Stimulated activated memory B cell treated with anti-CD40 and anti-IgM and Interleukin-4, amounts not matched to agents 10 μg/mL and 1 μg/mL and 100 μg/mL, for 72 hours (primary cell): ENCODE data around the gene GPAM.
A peak's percentile ranks its signal among the peaks of the same experiment; 100 is the strongest.

ENCODE experiments used
- ATAC-seq: fragments of 150-1000 bp; cut with Tn5 transposase; 2 replicates; pipeline ENCODE4 v1.10.0; 2021
- H3K27ac Mint-ChIP-seq: one replicate; pipeline ENCODE4 v1.8.0; 2022; ENCODE audit warnings: mild to moderate bottlenecking, mixed read lengths
- H3K27me3 Mint-ChIP-seq: one replicate; pipeline ENCODE4 v1.8.0; 2022; ENCODE audit warnings: mixed read lengths
- H3K36me3 Mint-ChIP-seq: one replicate; pipeline ENCODE4 v1.8.0; 2022; ENCODE audit warnings: mixed read lengths
- H3K4me1 Mint-ChIP-seq: one replicate; pipeline ENCODE4 v1.8.0; 2022; ENCODE audit warnings: mixed read lengths
- H3K4me3 Mint-ChIP-seq: one replicate; pipeline ENCODE4 v1.8.0; 2022; ENCODE audit warnings: mild to moderate bottlenecking, moderate library complexity, mixed read lengths
- H3K9me3 Mint-ChIP-seq: one replicate; pipeline ENCODE4 v1.8.0; 2022; ENCODE audit warnings: mixed read lengths

GPAM gene

DNA sequence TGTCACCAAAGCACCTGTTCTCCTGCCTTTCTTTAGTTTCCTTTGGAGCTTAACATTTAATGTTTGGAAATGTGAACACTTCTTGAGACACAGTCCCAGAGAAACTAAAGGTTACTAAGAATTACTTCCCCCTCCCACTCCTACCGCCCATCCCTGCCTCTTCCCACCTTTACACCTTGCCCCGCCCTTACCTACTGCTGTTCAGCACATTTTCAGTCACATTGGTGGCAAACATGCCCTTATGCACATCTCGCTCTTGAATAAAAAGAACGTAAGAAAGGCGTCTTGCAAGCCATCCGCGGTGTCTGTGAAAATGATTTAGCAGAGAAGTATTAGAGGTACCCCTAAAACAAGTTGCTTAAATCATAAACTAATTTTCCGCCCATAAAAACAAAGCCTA, 8.2 kb downstream of the GPAM start:
- Mint-ChIP-seq H3K36me3 (peaks cover 75% of the 10 kb centered on the region), H3K4me1 (peaks cover 13% of the 10 kb centered on the region), H3K4me3 (no peak overlapping the region), H3K27ac (no peak overlapping the region), H3K27me3 (no peaks in the 10 kb centered on the region), H3K9me3 (no peaks in the 10 kb centered on the region)
- no peak for ATAC-seq

DNA sequence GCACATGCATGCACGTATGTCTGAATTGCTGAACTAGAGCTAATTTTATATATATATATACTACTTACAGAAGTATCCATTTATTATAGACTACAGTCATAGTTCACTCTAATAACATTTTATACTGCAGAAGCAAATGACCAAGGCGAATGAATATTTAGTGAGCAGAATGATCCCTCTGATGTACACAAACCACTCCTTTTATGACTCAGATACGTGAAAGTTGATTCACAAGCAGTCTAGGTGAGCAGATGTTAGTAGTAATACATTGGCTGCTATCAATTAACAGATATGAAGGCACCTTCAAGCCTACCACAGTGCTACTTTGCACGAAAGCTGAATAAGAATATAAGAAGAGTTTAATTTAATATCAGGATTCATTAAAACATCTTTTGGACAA, 10.4 kb downstream of the GPAM start:
- H3K4me1 Mint-ChIP-seq, result no peaks in the 10 kb centered on the region
- H3K27me3 Mint-ChIP-seq, result no peaks in the 10 kb centered on the region
- H3K27ac Mint-ChIP-seq, result no peak overlapping the region
- H3K36me3 Mint-ChIP-seq, result peaks cover 72% of the 10 kb centered on the region
- no peaks in the 10 kb centered on the region for H3K9me3 Mint-ChIP-seq
- H3K4me3 Mint-ChIP-seq, result no peak overlapping the region
- no peak for ATAC-seq

DNA sequence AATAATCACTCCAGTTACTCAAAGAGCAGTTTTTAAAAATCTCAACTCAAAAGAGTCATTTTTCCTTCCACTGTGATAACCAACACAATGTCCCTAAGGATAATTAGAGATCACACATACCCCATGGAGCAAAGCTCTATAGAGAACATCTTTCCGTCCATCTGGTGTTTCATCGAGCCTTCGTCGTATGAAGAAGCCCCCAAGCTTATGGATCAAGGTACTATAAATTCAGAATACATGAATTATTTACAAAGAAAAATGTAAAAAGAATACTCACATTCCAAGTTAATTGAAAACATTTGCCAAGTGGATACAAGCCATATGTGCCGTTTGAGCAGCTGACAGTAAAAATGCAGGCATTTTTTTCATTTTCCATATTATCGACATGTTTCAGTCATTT, 14.8 kb downstream of the GPAM start:
- no peaks in the 10 kb centered on the region for H3K27me3 Mint-ChIP-seq
- H3K36me3 Mint-ChIP-seq, result peaks cover 77% of the 10 kb centered on the region
- H3K4me3 Mint-ChIP-seq, result no peak overlapping the region
- no peaks in the 10 kb centered on the region for H3K9me3 Mint-ChIP-seq
- ATAC-seq, result no peak
- no peaks in the 10 kb centered on the region for H3K4me1 Mint-ChIP-seq
- no peak overlapping the region for H3K27ac Mint-ChIP-seq

DNA sequence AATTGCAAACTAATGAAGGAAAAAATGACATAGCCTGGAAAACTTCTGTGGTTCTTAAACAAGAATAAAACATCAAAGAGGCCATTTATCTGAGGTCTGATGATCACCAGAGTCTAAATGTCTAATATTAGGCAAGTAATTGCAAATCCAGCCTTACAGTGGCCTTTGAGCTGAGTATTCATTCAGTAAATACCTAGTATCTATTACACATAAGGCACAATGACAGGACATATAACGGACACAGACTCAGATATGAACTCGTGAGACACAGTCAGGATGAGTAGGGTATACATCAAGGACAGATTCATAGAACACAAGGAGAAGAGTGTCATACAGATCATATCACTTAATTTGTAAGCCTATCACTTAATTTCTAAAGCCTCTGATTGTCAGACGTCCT, 16.8 kb downstream of the GPAM start:
- Mint-ChIP-seq H3K36me3 (peaks cover 71% of the 10 kb centered on the region), H3K9me3 (no peaks in the 10 kb centered on the region), H3K27me3 (no peaks in the 10 kb centered on the region), H3K4me1 (no peaks in the 10 kb centered on the region), H3K27ac (no peak overlapping the region), H3K4me3 (no peak overlapping the region)
- ATAC-seq, result no peak

DNA sequence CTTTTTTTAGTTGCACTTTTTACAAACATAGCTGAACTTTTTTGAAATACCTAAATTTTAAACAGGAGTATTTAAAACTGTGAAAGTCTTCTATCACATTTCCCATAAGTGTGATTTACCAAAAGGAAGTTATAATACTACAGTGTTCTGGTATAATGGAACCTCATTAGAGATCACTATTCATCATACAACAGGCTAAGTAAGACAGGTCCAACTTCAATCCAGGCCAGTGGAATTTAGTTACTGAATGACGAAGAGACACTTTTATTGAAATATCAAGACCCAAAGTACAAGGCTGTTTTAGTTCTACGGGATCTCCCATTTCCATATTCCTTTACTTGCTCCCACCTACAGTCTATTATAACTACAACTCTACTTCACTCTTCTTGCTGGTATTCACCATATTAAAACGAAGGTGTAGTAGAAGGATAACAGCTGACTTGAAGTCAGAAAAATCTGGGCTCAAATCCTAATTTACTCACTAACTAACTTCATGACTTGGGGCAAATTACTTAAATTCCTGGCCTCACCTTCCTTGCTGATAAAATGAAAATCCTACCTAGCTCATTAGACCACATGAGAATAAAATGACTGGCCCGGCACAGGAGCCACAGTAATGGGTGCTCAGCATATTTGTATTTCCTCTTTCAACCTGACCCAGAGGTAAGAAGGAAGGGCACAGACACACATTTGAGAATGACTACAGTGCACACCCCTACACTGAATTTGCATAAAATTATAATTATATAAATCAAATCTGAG, 21.6 kb downstream of the GPAM start:
- no peaks in the 10 kb centered on the region for H3K4me1 Mint-ChIP-seq
- H3K9me3 Mint-ChIP-seq, result no peaks in the 10 kb centered on the region
- no peak overlapping the region for H3K4me3 Mint-ChIP-seq
- no peaks in the 10 kb centered on the region for H3K27me3 Mint-ChIP-seq
- ATAC-seq, result no peak
- H3K36me3 Mint-ChIP-seq, result peaks cover 71% of the 10 kb centered on the region
- H3K27ac Mint-ChIP-seq, result no peak overlapping the region

DNA sequence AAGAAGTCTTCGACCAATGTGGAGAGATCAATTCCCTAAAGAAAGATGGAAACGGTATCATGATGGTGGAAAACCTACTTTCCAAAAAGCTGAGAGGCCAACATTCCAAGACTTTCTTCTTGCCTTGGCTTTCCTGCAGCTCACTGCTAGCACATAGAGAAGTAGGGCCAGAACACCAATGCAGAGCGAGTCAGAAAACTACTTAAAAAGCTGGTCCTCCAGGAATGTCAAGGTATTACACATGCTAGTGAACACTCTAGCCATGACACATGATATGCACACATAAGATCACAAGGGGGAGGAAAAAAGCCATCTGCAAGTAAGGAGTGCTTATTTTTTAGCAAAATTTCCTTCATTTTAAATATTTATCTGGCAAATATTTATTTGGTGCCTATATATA, 22.7 kb downstream of the GPAM start:
- Mint-ChIP-seq H3K36me3 (peaks cover 72% of the 10 kb centered on the region), H3K4me3 (no peak overlapping the region), H3K9me3 (no peaks in the 10 kb centered on the region), H3K27ac (no peak overlapping the region), H3K4me1 (no peaks in the 10 kb centered on the region), H3K27me3 (no peaks in the 10 kb centered on the region)
- ATAC-seq, result no peak

DNA sequence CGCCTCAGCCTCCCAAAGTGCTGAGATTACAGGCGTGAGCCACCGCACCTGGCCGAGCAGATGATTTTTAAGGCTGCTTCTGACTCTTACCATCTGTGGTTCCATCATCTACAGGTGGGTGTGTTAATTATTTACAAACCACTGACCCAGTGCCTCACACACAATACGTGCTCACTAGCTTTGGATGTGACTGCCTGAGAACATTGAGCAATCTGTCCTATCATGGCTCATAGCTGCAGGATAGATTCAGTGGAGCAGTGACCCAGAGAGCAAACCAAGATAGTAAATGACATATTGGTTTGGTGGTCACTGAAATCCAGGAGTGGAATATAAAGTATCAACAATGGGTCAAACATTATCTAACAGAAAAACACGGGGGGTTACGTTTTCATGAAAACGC, 24.1 kb downstream of the GPAM start:
- no peaks in the 10 kb centered on the region for H3K9me3 Mint-ChIP-seq
- H3K4me3 Mint-ChIP-seq, result no peak overlapping the region
- H3K27ac Mint-ChIP-seq, result no peak overlapping the region
- no peaks in the 10 kb centered on the region for H3K27me3 Mint-ChIP-seq
- H3K4me1 Mint-ChIP-seq, result no peaks in the 10 kb centered on the region
- no peak for ATAC-seq
- H3K36me3 Mint-ChIP-seq, result peaks cover 75% of the 10 kb centered on the region

DNA sequence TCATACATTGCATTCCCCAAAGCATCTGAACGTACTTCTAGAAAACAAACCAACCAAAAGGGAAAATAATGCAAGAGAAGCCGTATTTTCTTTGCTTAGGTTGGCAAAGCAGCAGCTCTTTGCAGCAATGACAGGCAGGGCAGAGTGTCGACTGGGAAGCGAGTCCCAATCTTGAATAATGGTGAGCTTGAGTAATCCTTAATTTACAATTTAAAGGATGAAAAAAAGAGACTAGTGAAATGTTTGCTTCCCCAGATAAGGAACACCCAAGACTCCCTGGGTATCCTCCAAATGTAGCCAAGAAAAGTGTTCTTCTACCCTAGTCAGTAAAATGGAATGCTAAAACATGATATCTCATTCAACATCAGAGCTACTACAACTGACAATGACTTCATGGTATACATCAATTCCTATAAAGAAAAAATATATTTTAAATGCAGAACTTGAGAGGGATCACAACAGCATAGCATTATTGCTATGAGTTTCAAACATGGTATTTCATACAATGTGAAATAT, 32.0 kb downstream of the GPAM start:
- H3K27me3 Mint-ChIP-seq, result no peaks in the 10 kb centered on the region
- H3K9me3 Mint-ChIP-seq, result no peaks in the 10 kb centered on the region
- ATAC-seq, result no peak
- no peak overlapping the region for H3K4me3 Mint-ChIP-seq
- peaks cover 57% of the 10 kb centered on the region for H3K36me3 Mint-ChIP-seq
- H3K27ac Mint-ChIP-seq, result no peak overlapping the region
- no peaks in the 10 kb centered on the region for H3K4me1 Mint-ChIP-seq

DNA sequence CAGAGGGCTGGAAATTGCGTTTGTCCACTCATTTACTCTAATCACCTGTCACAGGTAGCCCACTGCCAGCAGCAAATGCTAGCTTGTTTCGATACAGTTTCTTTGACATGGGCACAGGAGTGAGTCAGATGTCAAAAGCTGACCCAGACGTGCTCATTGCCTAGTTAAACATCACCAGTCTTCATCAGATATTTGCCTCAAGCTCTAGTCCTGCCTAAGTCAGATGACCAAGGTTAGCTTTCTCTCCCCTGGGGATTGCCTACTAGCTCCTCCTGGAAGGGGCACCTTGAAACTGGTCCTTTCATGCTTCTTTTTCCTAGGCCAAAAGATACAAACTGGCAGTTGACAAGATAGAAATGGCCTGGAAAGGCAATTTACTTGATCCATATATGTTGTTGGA, 35.2 kb downstream of the GPAM start:
- H3K27me3 Mint-ChIP-seq, result no peaks in the 10 kb centered on the region
- no peaks in the 10 kb centered on the region for H3K9me3 Mint-ChIP-seq
- H3K4me3 Mint-ChIP-seq, result no peak overlapping the region
- no peaks in the 10 kb centered on the region for H3K4me1 Mint-ChIP-seq
- H3K27ac Mint-ChIP-seq, result no peak overlapping the region
- H3K36me3 Mint-ChIP-seq, result peaks cover 29% of the 10 kb centered on the region
- ATAC-seq, result no peak

DNA sequence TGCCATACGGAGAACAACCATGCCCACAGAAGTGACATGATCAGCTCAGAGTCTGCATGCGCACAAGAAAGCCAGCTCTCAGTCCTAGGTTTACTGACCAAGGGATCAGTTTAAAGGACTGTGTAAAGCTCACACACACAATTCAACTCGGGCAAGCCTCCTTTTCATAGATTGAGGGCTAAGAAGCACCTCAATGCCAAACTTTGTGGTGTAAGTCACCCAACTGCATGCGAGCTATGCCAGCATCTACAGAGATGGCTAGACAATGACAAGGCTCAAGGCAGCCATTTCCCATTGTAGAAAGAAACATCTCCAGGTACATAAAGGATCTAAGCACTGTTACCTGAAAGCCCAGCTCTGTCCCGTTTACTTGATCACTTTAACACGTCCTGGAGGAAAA, 36.8 kb downstream of the GPAM start:
- H3K36me3 Mint-ChIP-seq, result peaks cover 22% of the 10 kb centered on the region
- ATAC-seq, result no peak

DNA sequence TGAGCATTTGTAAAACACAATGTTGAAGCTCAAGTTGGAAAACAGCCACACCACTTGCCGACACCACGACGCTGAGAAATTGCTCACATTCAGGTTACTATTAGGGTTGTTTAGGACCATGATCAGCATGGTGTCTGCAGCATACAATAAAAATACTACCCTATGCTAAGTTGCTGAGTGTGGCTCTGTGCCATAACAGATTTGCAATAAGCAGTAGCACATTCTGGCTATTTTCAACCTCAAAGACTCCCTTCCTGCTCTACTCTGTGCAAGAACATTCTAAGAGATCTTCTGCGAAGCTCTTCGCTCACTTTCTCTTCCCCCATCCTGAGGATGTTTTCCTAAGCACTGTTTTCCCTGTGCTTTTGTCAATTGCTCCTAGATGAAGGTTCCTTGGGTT, 38.3 kb downstream of the GPAM start:
- no peak overlapping the region for H3K4me3 Mint-ChIP-seq
- H3K9me3 Mint-ChIP-seq, result no peaks in the 10 kb centered on the region
- no peak for ATAC-seq
- no peak overlapping the region for H3K27ac Mint-ChIP-seq
- H3K36me3 Mint-ChIP-seq, result peaks cover 8% of the 10 kb centered on the region
- H3K4me1 Mint-ChIP-seq, result peaks cover 2% of the 10 kb centered on the region
- H3K27me3 Mint-ChIP-seq, result no peaks in the 10 kb centered on the region

More for the DNA sequence above, 36.8 kb downstream of the GPAM start:
- Mint-ChIP-seq H3K9me3 (no peaks in the 10 kb centered on the region), H3K27me3 (no peaks in the 10 kb centered on the region), H3K4me1 (no peaks in the 10 kb centered on the region), H3K4me3 (no peak overlapping the region), H3K27ac (no peak overlapping the region)

DNA sequence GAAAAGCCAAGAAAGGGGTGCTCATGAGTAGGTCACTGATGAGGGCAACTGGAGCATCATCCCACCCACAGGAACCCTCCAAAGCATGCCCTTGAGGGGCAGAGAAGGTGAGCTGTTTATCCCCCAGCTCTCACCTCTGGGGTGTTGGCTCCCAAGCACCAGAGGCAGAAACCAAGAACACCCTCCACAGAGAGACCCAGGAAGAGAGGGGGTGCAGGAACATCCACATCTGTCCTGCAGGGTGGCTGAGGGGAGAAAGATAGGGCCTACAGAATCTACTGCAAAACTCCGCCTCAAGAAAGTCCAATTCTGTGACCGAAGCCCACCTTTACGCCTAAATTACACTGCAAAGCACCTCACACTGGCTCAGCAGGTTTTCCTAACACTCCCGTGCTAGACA, 40.1 kb downstream of the GPAM start:
- Mint-ChIP-seq H3K27ac (no peak overlapping the region), H3K4me3 (no peak overlapping the region), H3K27me3 (no peaks in the 10 kb centered on the region), H3K4me1 (peaks cover 6% of the 10 kb centered on the region), H3K9me3 (no peaks in the 10 kb centered on the region), H3K36me3 (peaks cover under 1% of the 10 kb centered on the region)
- no peak for ATAC-seq

DNA sequence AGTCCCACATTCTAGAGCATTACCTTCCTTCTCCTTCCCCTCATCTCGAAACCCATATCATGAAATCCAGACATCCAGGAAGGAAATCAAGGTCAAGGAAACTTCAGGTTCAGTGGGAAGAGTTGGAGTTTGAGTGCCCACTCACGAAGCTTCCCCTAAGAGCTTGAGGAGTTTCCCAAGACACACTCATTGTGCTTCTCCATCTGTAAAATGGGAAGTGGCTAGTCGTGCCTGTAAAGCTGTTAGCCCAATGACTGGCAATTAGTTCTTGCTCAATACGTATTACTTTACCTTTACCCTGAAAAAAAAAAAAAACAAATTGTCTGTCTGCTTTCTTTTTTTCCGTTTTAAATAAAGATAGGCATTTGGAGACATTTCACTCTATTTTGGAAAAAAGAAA, 42.3 kb downstream of the GPAM start:
- ATAC-seq, result no peak
- Mint-ChIP-seq H3K27me3 (no peaks in the 10 kb centered on the region), H3K9me3 (no peaks in the 10 kb centered on the region), H3K4me3 (no peak overlapping the region), H3K36me3 (no peaks in the 10 kb centered on the region), H3K27ac (no peak overlapping the region), H3K4me1 (peaks cover 6% of the 10 kb centered on the region)

DNA sequence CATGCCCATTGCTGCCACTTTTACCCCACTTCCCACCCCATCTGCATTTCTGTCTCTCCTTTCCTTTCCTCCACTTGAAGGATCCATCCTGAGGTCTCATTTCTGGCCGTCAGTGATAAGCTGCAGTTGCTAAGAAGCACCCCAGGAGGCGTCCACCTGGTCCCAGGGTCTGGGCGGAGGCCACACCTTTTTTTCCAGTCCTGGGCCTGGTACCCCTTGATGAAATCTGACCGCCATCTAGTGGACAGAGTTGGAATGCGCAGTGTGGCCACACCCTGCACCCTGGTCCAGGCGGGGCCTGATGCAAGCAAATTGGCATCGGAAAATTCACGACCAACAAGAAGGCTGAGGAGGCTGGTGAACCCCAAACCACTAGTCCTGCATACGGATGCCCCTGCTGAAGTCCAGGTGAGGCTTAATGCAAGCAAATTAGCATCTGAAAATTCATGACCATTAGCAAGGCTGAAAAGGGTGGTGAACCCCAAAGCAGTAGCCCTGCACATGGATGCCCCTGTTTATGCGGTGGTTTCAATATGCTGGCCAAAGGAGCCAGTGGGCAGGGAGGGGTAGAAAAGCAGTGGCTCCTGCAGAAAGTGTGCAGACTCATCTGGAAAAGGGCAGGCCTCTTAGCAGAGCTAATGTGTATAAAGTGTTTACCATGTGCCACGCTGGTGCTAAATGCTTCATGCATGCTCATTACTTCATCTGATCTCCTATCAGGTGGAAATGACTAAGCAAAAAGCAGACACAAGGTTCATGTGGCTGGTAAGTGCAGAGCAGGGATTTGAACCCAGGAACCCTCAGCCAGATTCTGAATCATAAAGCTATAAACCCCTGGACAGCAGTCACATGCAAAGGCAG, 43.2 kb downstream of the GPAM start:
- Mint-ChIP-seq H3K36me3 (no peaks in the 10 kb centered on the region), H3K27ac (no peak overlapping the region), H3K4me1 (peaks cover 6% of the 10 kb centered on the region), H3K4me3 (no peak overlapping the region), H3K27me3 (no peaks in the 10 kb centered on the region), H3K9me3 (no peaks in the 10 kb centered on the region)
- ATAC-seq, result peak; percentile 92

DNA sequence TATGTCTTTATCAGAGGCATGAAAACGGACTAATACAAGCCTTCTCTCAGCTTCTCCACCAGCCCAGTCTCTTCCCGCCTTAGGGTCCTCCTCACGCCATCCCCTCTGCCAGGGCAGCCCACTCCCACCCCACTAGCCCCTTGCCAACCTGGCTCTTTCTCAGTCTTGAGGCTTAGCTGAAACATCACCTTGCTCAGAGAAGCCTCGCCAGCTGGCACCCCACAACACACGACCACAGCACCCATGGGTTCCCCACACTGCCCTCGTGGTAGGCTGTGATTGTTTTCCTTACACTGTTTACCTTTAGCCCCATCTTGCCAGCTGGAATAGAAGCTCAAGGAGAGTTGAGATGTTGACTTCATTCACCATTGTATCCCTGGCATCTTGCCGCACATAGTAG, 44.4 kb downstream of the GPAM start:
- Mint-ChIP-seq H3K4me1 (peaks cover 6% of the 10 kb centered on the region), H3K4me3 (no peak overlapping the region), H3K9me3 (no peaks in the 10 kb centered on the region), H3K27ac (no peak overlapping the region), H3K27me3 (no peaks in the 10 kb centered on the region), H3K36me3 (no peaks in the 10 kb centered on the region)
- no peak for ATAC-seq
